AG09309 (cell line): ENCODE results near the gene KIFC3.
"Not testable (repeated sequence)": the region's sequence is repeated elsewhere in the genome, so short reads cannot be mapped to it uniquely, and the experiment has no call there.

ENCODE experiments used
- DNase-seq: peaks from one replicate; pipeline ENCODE4 v3.0.0-alpha.2; 2010; ENCODE audit warnings: low read depth
- H3K4me3 ChIP-seq: 2 replicates; pipeline ENCODE4 v1.5.1; 2011; ENCODE audit warnings: mild to moderate bottlenecking, low read depth, low read length, moderate library complexity; ENCODE audit not compliant: control insufficient read depth
- CTCF ChIP-seq: IDR thresholded peaks from 2 replicates; pipeline ENCODE4 v1.5.1; 2011; ENCODE audit warnings: mild to moderate bottlenecking, low read depth, low read length, inconsistent platforms; ENCODE audit not compliant: insufficient read depth, control insufficient read depth; ENCODE audit errors: missing control alignments

The KIFC3 gene

GRCh38 chr16:57817680-57818079 is 15.4 kb upstream of the KIFC3 start:
- DNase-seq: no peak
- no peak for TF ChIP-seq CTCF
- H3K4me3 ChIP-seq: no peak overlapping the region

- DNase-seq: peak; percentile 83
- no peak overlapping the region for H3K4me3 ChIP-seq
- no peak for TF ChIP-seq CTCF
Observed at GRCh38 chr16:57815987-57816745, 13.9 kb upstream of the KIFC3 start.

- no peak for DNase-seq
- H3K4me3 ChIP-seq: no peak overlapping the region
- TF ChIP-seq CTCF: no peak
Observed at GRCh38 chr16:57814896-57815295, 12.6 kb upstream of the KIFC3 start.

- DNase-seq: no peak
- no peak overlapping the region for H3K4me3 ChIP-seq
- no peak for TF ChIP-seq CTCF
Observed at GRCh38 chr16:57813466-57813865, 11.2 kb upstream of the KIFC3 start.

GRCh38 chr16:57811340-57811739 is 9.0 kb upstream of the KIFC3 start:
- not testable (repeated sequence) for DNase-seq, H3K4me3 ChIP-seq

GRCh38 chr16:57810197-57811031 is 8.1 kb upstream of the KIFC3 start:
- no peak for DNase-seq
- no peak for TF ChIP-seq CTCF

GRCh38 chr16:57809276-57810196 is 7.2 kb upstream of the KIFC3 start:
- no peak for DNase-seq
- no peak overlapping the region for H3K4me3 ChIP-seq
- TF ChIP-seq CTCF: no peak

More at GRCh38 chr16:57810197-57811031, 8.1 kb upstream of the KIFC3 start:
- no peak overlapping the region for H3K4me3 ChIP-seq
